Measurements from ENCODE around the gene SRRD.

- TF ChIP-seq CTCF (IDR thresholded peaks at IDR 0.05) (no peak), POLR2A (IDR thresholded peaks at IDR 0.05) (no peak), POLR2AphosphoS5 (IDR thresholded peaks at IDR 0.05) (no peak)
These were observed 35.9 kb upstream of the SRRD start for GRCh38 chr22:26447584-26448329.

Measured in breast epithelium (tissue), 3 donors.